ENCODE results near the gene TSPEAR.

The TSPEAR gene

DNA sequence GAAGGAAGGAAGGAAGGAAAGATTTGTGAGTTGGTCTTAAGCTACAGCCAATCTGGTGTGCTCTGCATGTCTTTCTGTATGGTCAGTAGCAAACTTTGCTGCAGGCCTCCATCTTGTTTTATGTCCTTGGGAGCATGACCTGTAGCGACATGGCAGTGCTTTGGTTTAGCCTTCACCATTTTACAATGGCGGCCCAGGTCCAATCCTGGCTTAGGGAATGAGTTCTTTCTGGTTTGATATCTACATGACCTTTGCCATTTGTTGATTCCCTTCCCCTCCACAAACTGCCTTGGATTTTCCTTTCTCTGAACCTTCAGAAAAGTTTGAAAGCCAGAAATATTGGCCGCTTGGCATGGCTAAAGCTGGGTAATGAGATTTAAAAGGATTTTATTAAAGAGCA, 30.5 kb upstream of the TSPEAR start:
- in situ Hi-C loops (cut with HindIII; ENCODE audit: low sequenced_read_pairs): no loop called here

DNA sequence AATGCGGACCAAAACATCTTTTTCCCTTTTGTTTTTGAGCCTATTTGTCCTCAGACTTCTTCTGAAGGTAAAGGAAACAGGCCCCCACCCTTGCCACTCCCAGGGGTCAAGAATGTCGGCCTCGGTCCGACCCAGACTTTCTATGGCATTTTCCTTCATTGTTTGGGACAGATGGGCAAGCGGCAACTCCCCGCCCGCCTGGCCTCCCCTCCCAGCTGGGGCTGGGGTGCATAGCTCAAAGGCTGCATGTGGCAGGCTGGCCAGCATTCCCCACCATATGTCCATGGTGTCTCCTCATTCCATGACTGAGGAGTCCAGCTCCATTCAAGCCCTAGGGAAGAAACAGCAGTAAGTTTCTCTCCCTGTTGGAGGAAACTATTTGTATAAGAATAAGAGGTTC, 29.4 kb upstream of the TSPEAR start:
- in situ Hi-C loops (cut with HindIII; ENCODE audit: low sequenced_read_pairs): no loop called here

GRCh38 chr21:44739316-44739715, 27.9 kb upstream of the TSPEAR start:
- in situ Hi-C loops (cut with HindIII; ENCODE audit: low sequenced_read_pairs): no loop called here

DNA sequence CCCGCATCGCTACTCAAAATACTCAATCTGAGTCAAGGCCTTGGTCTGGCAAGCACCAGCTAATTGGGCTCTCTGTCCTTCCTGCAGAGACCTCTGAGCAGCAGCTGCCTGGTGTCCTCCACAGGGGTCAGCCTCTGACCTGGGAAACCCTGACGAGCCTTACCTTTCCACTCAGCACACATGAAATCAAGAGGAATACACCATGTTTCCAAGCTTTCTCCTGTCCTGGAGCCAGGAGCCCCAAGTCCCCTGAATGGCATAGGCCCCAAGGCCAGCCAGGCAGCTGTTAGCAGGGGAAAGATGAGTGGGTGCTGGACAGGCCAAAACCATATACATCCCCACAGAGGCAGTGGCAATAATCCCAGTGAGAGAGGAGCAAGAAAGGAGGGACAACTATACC, 27.2 kb upstream of the TSPEAR start:
- in situ Hi-C loops (cut with HindIII; ENCODE audit: low sequenced_read_pairs): no loop called here

DNA sequence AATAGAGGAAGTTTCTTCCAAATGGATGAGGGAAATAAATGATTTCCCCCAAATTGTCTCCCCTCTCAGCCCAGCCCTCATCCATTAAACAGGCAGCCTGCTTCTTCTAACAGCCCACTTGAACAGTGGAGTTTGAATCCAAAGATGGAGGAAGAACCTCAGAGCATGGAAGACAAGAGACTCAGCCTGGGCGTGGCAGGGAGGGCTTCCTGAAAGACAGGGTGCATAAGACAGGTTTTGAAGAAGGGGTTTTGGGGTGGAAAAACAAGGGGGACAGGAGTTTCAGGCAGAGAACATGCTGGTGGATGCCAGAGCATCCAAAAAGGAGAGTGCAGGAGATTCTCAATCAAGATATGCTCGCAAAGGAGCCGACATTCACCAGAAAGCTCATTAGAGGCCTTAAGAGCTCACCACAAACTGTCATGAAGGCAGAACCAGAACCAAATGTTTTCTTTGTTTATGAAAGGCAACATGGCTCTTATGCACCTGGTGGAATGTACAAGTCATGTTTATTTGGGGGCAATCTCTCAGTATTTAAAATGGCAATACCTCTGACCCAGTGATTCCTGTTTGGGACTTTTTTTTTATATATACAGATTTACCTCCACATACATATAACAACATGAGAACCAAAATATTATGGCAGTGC, 26.5 kb upstream of the TSPEAR start:
- in situ Hi-C loops (cut with HindIII; ENCODE audit: low sequenced_read_pairs): no loop called here

GRCh38 chr21:44736291-44737004, 25.1 kb upstream of the TSPEAR start:
- in situ Hi-C loops (cut with HindIII; ENCODE audit: low sequenced_read_pairs): no loop called here

GRCh38 chr21:44735821-44736220, 24.4 kb upstream of the TSPEAR start:
- in situ Hi-C loops (cut with HindIII; ENCODE audit: low sequenced_read_pairs): no loop called here

DNA sequence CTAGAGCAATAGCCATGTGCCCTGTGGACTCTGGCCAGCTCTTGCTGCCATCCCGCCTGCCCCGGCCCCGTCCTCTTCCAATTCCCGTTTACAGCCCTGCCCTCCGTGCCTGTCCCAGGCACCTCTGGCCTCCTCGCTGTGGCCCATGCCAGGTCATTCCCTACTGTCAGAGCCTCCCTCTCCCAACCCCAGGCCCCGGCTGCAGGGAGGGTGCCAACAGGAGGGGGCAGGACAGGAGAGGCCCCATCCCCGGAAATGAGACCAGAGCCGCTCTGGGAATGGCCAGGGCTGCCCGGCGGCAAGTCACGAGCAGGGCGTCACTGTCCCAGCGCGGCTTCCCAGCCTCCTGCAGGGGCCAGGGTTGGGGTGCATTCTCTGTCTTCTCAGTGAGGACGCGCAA, 23.5 kb upstream of the TSPEAR start:
- in situ Hi-C loops (cut with HindIII; ENCODE audit: low sequenced_read_pairs): no loop called here

- in situ Hi-C loops (cut with HindIII; ENCODE audit: low sequenced_read_pairs): no loop called here
Measured at GRCh38 chr21:44734026-44734745, 22.8 kb upstream of the TSPEAR start.

- in situ Hi-C loops (cut with HindIII; ENCODE audit: low sequenced_read_pairs): no loop called here
Measured at GRCh38 chr21:44732956-44733355, 21.6 kb upstream of the TSPEAR start.

- in situ Hi-C loops (cut with HindIII; ENCODE audit: low sequenced_read_pairs): no loop called here
Measured at GRCh38 chr21:44732263-44732662, 20.9 kb upstream of the TSPEAR start.

DNA sequence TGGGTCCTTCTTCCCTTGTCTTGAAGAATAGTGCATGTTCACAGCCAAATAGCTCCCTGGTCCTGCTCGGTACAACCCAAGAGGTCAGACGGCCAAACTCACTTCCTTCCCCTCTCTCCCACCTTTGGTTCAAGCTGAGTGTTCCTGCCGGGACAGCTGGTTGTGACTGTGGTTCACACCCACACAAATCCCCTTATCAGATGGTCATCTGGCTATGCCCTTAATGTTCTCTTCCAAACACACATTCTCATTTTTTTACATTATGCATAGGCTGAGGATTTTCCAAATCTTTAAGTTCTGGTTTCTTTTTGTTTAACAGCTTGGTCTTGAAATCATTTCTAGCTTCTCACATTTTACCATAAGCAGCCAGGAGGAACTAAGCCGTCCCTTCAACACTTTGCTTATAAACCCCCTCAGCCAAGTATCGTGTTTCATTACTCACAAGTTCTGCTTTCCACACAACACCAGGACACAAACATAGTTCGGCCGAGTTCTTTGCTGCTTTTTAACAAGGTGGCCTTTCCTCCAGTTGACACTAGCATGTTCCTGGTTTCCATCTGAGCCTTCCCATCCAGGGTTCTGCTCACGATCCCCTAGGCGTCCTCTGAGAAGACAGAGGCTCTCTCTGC, 19.7 kb upstream of the TSPEAR start:
- in situ Hi-C loops (cut with HindIII; ENCODE audit: low sequenced_read_pairs): no loop called here

DNA sequence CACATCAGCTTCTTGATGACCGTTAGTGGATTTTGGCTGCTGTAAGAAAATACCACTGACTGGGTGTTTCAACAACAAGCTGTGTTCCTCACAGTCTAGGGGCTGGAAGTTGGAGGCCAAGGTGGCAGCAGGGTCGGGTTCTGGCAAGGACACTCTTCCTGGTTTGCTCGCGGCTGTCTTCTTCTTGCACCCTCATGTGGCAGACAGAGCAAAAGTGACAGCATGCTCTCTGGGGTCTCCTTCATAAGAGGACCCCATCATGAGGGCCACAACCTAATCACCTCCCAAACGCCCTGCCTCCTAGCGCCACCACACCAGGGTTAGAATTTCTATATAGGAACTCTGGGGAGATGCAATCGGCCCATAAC, 18.6 kb upstream of the TSPEAR start:
- in situ Hi-C loops (cut with HindIII; ENCODE audit: low sequenced_read_pairs): no loop called here

DNA sequence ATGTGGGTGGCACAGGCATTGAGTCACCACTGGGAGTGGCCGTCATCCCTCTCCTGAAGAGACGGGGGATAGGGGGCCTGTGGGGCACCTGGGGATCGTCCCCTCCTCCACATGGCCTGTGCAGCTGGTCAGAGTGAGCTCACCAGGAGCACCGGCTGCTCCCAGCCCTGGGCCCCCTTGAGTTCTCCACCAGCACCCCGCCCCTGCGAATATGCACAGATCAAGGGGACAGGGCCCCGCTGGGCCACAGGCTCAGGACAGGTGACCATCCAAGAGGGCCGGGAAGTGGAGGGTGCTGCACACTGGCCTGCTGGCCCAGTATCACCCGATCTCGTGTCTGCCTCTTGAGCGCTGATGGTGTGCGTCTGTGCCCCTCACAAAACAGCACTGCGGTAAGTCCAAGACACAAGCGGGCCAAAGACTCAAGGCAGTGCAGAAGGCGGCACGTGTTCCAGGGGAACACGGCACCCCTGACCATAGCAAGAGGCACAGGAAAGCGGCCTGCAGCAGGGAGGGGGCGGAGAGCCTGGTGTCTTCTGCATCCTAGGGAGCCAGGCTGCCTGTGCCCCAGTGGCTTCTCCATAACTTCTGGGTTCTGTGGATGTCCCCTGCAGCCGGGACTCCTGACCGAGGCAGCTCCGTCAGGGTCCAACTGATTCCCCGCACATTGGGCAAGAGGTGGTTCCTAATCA, 18.1 kb upstream of the TSPEAR start:
- in situ Hi-C loops (cut with HindIII; ENCODE audit: low sequenced_read_pairs): no loop called here

DNA sequence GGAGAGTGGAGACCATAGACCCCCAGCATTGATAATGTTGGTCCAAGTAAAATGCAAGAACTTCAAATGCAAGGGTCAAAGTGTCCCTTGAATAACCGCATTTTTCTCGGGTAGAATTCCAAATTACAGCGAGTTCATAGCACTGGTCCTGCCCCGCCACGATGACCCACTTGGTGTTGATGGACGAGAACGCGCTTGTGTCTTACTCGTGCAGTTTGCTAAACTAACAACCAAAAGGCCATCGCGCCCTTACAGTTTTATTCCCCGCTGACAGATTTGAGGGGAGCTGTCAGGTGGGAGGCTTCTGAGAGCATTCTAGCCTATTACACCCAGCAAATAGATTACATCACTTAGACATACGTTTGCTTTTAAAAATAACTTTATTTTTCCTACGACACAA, 17.3 kb upstream of the TSPEAR start:
- in situ Hi-C loops (cut with HindIII; ENCODE audit: low sequenced_read_pairs): no loop called here

GRCh38 chr21:44727757-44728156, 16.4 kb upstream of the TSPEAR start:
- in situ Hi-C loops (cut with HindIII; ENCODE audit: low sequenced_read_pairs): no loop called here

DNA sequence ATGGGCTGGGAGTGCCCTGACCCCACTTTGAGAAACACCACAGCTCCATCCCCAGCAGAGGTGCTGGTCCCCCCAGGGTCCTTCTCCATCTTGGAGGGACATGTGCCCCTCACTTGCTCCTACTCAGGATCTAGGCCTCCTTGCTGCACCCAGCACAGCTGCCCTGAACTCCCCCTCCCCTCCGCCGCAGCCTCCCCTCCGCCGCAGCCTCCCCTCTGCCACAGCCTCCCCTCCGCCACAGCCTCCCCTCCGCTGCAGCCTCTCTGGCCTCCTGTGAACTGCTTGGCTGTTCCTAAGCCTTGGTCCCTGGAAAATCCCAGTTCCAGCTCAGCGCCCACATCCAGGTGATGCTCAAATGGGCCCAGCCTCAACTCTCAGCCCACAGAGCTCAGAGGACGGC, 15.9 kb upstream of the TSPEAR start:
- in situ Hi-C loops (cut with HindIII; ENCODE audit: low sequenced_read_pairs): no loop called here

GRCh38 chr21:44726826-44727225, 15.5 kb upstream of the TSPEAR start:
- in situ Hi-C loops (cut with HindIII; ENCODE audit: low sequenced_read_pairs): no loop called here

- in situ Hi-C loops (cut with HindIII; ENCODE audit: low sequenced_read_pairs): no loop called here
Measured at GRCh38 chr21:44724926-44725325, 13.6 kb upstream of the TSPEAR start.

DNA sequence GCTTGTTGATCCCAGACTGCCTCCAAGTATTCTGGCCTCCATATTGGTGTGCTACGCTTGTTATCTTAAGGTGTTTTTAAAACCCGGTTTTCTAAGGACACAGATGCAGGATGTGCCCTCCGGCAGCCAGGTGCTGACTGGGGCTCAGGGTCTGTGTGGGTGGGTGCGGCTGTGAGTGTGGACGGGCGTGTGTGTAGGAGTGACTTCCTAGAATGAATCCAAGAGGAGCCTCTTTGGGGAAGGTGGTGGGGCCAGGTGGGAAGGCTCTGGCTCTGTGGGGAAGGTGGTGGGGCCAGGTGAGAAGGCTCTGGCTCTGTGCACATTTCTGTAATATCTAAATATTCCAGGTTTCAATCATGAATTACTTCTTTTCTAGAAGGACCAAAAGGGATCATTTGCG, 12.8 kb upstream of the TSPEAR start:
- in situ Hi-C loops (cut with HindIII; ENCODE audit: low sequenced_read_pairs): no loop called here

Data from DLD1 (cell line).